Measurements from ENCODE around the gene ZFAND3. TPM values are rescaled to one million over a fixed set of nuclear protein-coding genes. Genes with fewer than 3 reads are reported as not detected.

The ZFAND3 gene
- total and polyA plus RNA-seq, 8 donors = 65.9 to 125 (median 118) TPM

- Histone ChIP-seq H3K9me3 (no peaks in the 10 kb centered on the region), H3K27ac (no peak overlapping the region), H3K4me1 (no peaks in the 10 kb centered on the region), H3K27me3 (no peaks in the 10 kb centered on the region), H3K4me3 (no peak overlapping the region), H3K36me3 (peaks cover 0 to 44% of the 10 kb centered on the region in 2 donors)
- DNase-seq = no peak
- TF ChIP-seq CTCF (IDR thresholded peaks at IDR 0.05) = no peak
- intact Hi-C loops (cut with DNase I) = no loop called here
- ATAC-seq = no peak
Observed at GRCh38 chr6:38085031-38085430, 265.5 kb downstream of the ZFAND3 start.

GRCh38 chr6:38086346-38086745 lies 266.8 kb downstream of the ZFAND3 start:
- no peak for ATAC-seq
- intact Hi-C loops (cut with DNase I) = no loop called here
- no peak for TF ChIP-seq CTCF (IDR thresholded peaks at IDR 0.05)

GRCh38 chr6:38088010-38088409 lies 268.5 kb downstream of the ZFAND3 start:
- Histone ChIP-seq H3K9me3 (no peaks in the 10 kb centered on the region), H3K27me3 (no peaks in the 10 kb centered on the region), H3K4me3 (no peak overlapping the region), H3K4me1 (no peaks in the 10 kb centered on the region), H3K27ac (no peak overlapping the region), H3K36me3 (peaks cover 0 to 42% of the 10 kb centered on the region in 2 donors)
- DNase-seq (no peak), ATAC-seq (no peak)
- intact Hi-C loops (cut with DNase I) = no loop called here
- TF ChIP-seq CTCF (IDR thresholded peaks at IDR 0.05) = no peak

More at GRCh38 chr6:38086346-38086745, 266.8 kb downstream of the ZFAND3 start:
- Histone ChIP-seq H3K9me3 (no peaks in the 10 kb centered on the region), H3K27me3 (no peaks in the 10 kb centered on the region), H3K27ac (no peak overlapping the region), H3K36me3 (peaks cover 0 to 44% of the 10 kb centered on the region in 2 donors), H3K4me3 (no peak overlapping the region), H3K4me1 (no peaks in the 10 kb centered on the region)
- DNase-seq = no peak

- intact Hi-C loops (cut with DNase I) = no loop called here
- TF ChIP-seq CTCF (IDR thresholded peaks at IDR 0.05) = no peak
- Histone ChIP-seq H3K9me3 (no peaks in the 10 kb centered on the region), H3K27me3 (no peaks in the 10 kb centered on the region), H3K4me3 (no peak overlapping the region), H3K27ac (no peak overlapping the region), H3K36me3 (peaks cover 0 to 34% of the 10 kb centered on the region in 2 donors), H3K4me1 (no peaks in the 10 kb centered on the region)
- DNase-seq (no peak), ATAC-seq (no peak)
Observed at GRCh38 chr6:38088829-38089228, 269.3 kb downstream of the ZFAND3 start.

GRCh38 chr6:38091613-38092012 lies 272.1 kb downstream of the ZFAND3 start:
- H3K27me3 ChIP-seq = no peaks in the 10 kb centered on the region
- H3K9me3 ChIP-seq = no peaks in the 10 kb centered on the region
- DNase-seq (no peak), ATAC-seq (no peak)
- H3K27ac ChIP-seq = no peak overlapping the region
- H3K4me1 ChIP-seq = no peaks in the 10 kb centered on the region
- peaks cover 0 to 9% of the 10 kb centered on the region in 2 donors for H3K36me3 ChIP-seq
- intact Hi-C loops (cut with DNase I) = no loop called here
- H3K4me3 ChIP-seq = no peak overlapping the region
- no peak for TF ChIP-seq CTCF (IDR thresholded peaks at IDR 0.05)
